GM21786 (cell line): Measurements from ENCODE around the gene MCC.
"Not testable (repeated sequence)": the region's sequence is repeated elsewhere in the genome, so short reads cannot be mapped to it uniquely, and the experiment has no call there.

ENCODE experiments used
- ATAC-seq: cut with Tn5 transposase; IDR thresholded peaks from one replicate; pipeline ENCODE4 v1.9.1; 2021; ENCODE audit not compliant: unreplicated experiment

Gene MCC

GRCh38 chr5:113091622-113092021, 396.6 kb downstream of the MCC start:
- no peak for ATAC-seq

GRCh38 chr5:113090336-113091106, 397.7 kb downstream of the MCC start:
- no peak for ATAC-seq

GRCh38 chr5:113089653-113090335, 398.5 kb downstream of the MCC start:
- ATAC-seq, result no peak

GRCh38 chr5:113087976-113088514, 400.2 kb downstream of the MCC start:
- no peak for ATAC-seq

GRCh38 chr5:113085880-113086409, 402.3 kb downstream of the MCC start:
- ATAC-seq, result no peak

GRCh38 chr5:113085084-113085414, 403.2 kb downstream of the MCC start:
- ATAC-seq, result no peak

GRCh38 chr5:113084402-113085083, 403.7 kb downstream of the MCC start:
- no peak for ATAC-seq

- ATAC-seq, result no peak
These were observed 404.8 kb downstream of the MCC start for GRCh38 chr5:113083481-113083880.

- ATAC-seq, result no peak
These were observed 405.7 kb downstream of the MCC start for GRCh38 chr5:113082547-113082905.

- ATAC-seq, result no peak
These were observed 406.2 kb downstream of the MCC start for GRCh38 chr5:113081881-113082546.

- ATAC-seq, result no peak
These were observed 407.0 kb downstream of the MCC start for GRCh38 chr5:113081091-113081839.

- ATAC-seq, result not testable (repeated sequence)
These were observed 411.6 kb downstream of the MCC start for GRCh38 chr5:113076649-113077048.

- ATAC-seq, result no peak
These were observed 413.2 kb downstream of the MCC start for GRCh38 chr5:113075019-113075418.

- ATAC-seq, result not testable (repeated sequence)
These were observed 414.6 kb downstream of the MCC start for GRCh38 chr5:113073629-113074034.

GRCh38 chr5:113071401-113071800, 416.9 kb downstream of the MCC start:
- ATAC-seq, result no peak

- no peak for ATAC-seq
These were observed 417.4 kb downstream of the MCC start for GRCh38 chr5:113070901-113071300.

- no peak for ATAC-seq
These were observed 419.7 kb downstream of the MCC start for GRCh38 chr5:113068559-113068958.

- no peak for ATAC-seq
These were observed 420.5 kb downstream of the MCC start for GRCh38 chr5:113067635-113068344.

GRCh38 chr5:113065626-113066025, 422.6 kb downstream of the MCC start:
- no peak for ATAC-seq

GRCh38 chr5:113064806-113065205, 423.4 kb downstream of the MCC start:
- no peak for ATAC-seq
